GM12891 (cell line): ENCODE results near the gene COPZ1.

Source experiments
- POLR2A ChIP-seq: IDR thresholded peaks from 2 replicates; pipeline ENCODE4 v1.6.1; 2011; ENCODE audit warnings: low read depth, low read length, control low read depth
- POLR2AphosphoS5 ChIP-seq: IDR thresholded peaks from 2 replicates; pipeline ENCODE4 v1.6.1; 2011; ENCODE audit warnings: low read depth, low read length, control low read depth

GRCh38 chr12:54370171-54370730 lies 45.3 kb downstream of the COPZ1 start:
- TF ChIP-seq POLR2A: no peak
- TF ChIP-seq POLR2AphosphoS5: no peak
